Stimulated activated CD4-positive, alpha-beta T cell treated with anti-CD3 and anti-CD28 coated beads, Interleukin-15, amount 100 ng/mL, for 1 hour (primary cell): ENCODE measurements around the gene KCNC4.

Experiments used
- DNase-seq, 2 donors: peaks; one replicate each; pipeline ENCODE4 v3.0.0-alpha.2; 2020; ENCODE audit warnings: low read depth in 1 of 2, low spot score in 1 of 2

KCNC4 gene

DNA sequence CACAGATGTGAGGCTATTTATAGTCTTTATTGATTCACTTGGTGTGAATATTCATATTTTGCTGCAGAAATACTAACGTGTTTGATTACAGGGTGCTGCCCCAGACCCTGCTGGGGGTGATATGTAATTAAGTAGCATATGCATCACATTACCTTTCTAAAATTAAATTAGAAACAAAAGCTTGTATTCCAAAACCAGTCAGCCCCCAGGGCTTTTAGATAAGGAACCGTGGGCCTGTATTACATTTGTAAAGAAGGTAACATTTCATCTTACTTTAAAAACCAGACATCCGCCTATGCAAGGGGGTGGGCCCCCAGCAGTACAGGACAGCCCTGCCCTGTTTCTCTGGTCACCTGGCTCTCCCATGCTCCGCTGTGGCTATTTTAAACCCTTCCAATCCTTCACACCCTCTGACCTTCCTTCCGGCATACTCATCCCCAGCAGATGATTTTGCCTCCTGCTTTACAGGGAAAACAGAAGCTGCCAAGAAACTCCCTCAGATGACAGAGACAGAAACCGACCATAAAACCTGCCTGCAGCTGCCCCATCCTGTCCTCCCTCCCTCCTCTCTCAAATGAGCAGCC lies 22.0 kb upstream of the KCNC4 start:
- no peak for DNase-seq

DNA sequence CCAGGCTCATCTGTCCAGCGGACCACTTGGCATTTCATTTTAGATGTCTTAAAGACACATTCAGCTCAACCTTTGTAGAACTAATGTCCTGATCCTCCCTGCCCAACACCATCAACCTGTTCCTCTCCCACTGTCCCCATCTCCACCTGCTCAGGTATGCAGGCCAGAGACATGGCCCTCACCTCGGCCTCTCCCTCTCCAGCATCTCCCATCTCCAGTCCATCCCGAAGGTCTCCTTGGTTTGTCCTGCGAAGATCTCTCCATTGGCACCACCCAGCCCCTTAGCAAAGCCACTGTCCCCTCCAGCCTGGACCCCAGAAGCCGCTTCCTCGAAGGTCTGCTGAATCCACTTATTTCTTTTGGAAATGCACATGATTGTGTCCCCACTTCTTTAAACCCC lies 20.9 kb upstream of the KCNC4 start:
- DNase-seq, result no peak

DNA sequence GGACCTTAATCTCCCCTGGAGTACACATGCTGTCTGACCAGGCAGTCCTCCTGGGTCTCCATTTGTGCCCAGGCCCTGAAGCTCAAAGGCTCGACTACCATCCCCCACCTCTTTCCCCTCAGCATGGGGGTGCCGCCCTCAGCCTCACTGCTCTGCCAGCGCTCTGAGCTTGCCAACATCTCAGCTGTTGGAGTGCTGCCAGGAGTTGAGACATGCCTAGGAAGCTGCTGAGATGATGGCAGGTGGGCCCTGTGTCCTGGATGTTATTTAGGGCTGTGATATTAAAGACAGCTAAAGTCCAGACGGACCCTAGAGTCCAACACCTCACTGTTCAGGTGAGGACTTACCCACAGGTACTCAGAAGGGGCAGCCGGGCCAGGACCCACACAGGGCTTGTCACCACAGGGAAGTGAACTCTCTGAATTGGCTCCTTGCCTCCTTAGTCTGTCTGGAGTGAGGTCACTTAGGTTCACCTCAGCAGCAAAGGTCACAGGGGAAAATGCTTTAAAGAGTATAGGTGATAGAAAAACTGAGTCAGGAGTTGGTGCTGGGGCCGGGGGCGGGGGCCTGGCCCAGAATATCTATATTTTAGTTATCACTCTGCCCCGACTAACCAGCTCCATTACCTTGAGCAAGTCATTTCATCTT lies 19.7 kb upstream of the KCNC4 start:
- no peak for DNase-seq

DNA sequence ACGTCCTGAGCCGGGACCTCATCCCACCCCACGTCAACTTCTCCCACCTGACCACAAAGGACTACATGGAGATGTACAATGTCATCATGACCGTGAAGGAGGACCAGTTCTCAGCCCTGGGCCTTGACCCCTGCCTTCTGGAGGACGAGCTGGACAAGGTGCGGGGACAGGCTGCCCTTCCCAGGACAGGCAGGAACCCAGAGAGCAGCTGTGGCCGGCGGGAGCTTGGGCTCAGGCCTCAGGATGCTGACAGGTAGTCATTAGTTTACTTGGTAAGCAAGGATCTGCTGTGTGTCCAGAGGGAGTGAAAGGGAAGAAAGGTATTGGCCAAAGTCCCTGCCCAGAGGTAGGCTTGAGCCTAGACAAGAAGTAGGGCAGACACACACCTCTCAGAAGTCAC lies 17.6 kb upstream of the KCNC4 start:
- no peak for DNase-seq

DNA sequence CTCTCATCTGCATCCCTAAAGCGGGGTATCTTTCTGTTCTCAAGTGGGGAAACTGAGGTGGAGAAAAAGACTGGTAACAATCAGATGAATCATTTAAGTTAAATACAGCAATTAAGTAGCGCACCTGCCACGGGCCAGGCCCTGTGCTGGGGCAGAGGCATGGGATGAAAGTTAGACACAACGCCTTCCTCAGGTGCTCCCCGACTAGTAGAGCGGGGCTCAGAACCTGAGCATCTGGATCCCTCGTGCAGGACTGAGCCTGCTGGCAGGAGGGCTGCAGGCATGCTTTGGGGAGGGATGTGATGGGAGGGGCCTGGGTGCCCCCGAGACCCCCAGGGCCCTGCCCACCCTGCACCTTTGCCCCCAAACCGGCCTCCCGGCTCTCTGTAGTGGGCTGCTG lies 14.9 kb upstream of the KCNC4 start:
- DNase-seq, result no peak

DNA sequence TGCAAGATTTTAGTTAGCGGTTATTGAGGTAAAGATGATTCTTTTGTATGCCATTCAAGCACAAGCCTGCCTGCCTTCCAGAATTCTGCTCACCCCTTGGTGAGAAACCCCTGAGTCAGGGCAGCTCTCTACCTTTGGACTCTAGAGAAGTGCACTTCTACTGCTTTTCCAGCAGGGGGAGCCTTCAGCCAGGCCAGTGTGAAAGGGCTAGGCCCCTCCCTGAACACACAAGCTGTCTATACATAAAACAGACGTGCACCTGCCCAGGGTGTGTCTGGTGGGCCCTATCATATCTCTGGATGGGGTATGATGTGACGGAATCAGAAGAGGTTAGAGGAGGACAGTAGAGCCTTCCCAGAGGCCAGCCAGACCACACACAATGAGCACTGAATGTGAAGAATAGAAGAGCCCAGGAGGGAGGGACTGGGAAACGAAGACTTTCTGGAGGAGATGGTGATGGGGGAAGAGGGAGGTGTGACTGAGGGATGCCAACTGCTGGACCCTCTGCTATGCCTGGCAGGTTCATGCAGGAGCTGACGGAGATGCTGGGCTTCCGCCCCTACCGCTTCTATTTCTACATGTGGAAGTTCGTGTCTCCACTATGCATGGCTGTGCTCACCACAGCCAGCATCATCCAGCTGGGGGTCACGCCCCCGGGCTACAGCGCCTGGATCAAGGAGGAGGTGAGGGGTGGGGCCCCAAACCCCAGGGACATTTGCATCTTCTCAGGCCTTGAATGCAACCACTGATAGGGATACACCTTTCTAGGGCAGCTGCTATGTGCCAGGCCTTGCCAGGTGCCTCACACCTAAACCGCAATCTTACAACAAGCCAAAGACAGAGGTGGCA lies 13.0 kb upstream of the KCNC4 start:
- peak in 1 of 2 donors; percentile 16 for DNase-seq

DNA sequence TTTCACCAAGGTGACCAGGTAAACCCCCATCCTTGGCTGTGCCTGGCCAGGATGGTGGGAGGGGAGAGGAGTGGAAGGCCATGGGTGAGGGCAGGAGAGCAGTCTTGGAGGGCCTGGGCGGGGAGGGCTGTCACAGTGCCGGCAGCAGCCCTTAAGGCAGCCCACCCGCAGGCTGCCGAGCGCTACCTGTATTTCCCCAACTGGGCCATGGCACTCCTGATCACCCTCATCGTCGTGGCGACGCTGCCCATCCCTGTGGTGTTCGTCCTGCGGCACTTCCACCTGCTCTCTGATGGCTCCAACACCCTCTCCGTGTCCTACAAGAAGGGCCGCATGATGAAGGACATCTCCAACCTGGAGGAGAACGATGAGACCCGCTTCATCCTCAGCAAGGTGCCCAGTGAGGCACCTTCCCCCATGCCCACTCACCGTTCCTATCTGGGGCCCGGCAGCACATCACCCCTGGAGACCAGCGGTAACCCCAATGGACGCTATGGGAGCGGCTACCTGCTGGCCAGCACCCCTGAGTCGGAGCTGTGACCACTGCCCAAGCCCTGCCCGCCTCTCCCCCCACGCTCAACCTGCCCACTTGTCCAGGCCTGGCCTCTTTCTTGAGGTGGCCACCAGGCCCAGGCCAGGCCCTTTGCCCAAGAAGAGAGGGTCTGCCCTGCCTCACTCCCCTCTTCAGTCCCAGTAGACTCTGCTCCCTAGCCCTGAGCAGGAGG lies 12.0 kb upstream of the KCNC4 start:
- no peak for DNase-seq

DNA sequence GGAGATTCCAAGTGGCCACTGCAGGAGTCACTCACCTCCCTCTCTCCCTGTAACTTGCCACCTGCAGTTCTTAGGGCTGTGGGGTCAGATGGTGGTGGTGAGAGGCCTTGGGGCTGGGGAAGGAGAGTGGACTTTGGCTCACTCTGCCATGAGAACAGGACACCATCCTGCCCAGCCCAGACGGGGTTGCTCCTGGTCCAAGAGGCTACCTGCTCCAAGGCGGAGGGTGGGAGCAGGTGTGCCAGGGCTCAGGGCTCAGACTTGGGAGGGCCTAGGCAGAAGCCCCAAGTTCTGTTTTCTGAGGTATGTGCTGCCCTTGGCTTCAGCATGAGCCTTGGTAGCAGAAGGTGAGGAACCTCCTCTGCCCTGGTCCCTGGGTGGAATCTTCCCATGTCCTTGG lies 11.4 kb upstream of the KCNC4 start:
- no peak for DNase-seq

DNA sequence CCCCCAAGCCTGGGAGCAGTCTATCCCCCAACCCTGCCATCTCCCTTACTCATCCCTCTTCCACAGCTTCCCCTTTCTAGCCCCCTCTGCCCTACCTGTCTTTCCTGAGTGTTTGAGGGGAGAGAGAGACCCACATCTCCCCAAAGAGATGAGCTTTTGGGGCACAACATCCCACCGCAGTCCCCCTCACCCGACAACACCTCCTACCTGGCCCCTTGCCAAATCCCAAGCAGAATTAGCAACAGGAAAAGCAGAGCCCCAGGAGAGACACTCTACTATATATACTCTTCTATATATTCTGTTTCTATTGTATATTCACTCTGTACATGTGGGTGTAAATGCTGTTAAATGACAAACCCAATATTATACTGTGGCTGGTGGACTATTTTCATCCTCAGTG lies 9.9 kb upstream of the KCNC4 start:
- no peak for DNase-seq

DNA sequence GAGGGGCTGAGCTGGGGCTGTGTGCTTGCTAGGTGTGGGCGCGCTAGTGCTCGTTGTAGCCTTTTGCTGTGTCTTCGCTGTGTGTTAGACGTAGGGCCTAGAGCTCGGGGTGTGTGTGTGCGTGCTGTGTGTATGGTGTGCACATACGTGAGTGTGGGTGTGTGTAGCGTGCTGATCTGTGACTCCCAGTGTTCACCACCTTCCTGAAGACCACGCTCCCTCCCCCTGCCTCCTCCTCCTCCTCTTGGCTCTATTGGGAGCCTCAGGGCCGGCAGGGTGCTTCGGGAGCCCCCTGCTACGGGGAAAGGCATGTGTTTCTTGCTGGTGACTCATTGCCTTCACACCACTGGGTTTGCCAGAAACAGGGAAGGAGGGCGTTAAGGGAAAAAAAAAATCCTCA lies 9.4 kb upstream of the KCNC4 start:
- no peak for DNase-seq

DNA sequence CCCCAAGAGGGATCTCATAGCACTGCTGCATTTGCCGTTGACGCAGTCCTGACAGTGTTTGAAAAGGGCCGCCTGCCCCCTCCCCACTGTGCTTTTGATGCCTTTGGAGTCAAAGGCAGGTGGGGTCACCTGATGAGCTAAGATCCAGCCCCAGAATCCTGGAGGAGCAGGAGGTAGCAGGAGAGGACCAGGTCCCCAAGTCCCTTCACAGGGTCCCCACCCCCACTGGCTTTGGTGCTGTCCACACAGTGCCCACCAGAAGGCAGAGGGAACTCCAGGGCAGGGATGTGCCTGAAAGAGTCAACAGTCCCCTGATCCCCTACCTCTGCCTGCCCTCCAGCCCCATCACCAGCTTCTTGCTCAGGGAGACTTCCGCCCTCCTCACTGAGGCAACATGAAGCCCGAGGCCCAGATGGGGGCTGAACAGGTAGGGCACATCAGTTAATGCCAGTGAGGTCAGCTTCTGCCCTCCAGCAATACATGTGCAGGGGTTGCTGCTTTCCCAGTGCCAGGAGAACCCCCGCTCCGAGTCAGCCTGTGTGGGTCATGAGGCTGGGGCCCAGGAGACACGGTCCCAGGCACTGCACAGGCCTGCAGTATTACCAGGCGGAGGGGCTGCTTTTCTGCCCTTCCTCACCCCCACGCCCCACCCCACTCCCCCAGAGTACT lies 8.8 kb upstream of the KCNC4 start:
- DNase-seq, result no peak

DNA sequence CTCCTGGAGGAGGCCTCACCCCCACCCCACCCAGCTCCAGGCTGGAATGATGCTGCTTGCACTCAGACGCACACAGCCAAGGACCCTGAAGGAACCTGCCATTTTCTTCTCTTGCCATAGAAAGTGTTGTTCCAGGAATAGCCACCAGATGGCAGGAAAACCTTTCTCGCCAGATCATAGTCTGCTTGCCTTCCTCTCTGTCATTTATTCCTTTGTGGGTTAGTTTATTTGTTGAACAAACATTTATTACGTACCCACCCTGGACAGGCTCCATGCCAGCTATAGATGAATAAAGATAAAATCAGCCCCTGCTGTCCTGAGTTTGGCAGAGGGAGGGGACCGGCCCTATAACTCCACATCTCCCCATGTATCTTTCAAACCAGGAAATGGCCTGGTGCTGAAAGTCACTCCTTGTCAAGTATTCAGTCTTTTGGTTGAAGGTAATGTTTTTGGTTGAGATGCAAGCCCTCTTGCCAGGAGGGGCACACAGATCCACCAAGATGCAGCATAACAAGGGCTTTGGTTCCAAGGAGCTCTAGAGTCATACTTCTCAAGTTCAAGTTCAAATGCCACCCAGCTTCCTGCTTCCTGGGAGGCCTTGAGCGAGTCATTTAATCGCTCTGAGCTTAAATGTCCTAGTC lies 7.0 kb upstream of the KCNC4 start:
- DNase-seq, result peak in 1 of 2 donors; percentile 40

DNA sequence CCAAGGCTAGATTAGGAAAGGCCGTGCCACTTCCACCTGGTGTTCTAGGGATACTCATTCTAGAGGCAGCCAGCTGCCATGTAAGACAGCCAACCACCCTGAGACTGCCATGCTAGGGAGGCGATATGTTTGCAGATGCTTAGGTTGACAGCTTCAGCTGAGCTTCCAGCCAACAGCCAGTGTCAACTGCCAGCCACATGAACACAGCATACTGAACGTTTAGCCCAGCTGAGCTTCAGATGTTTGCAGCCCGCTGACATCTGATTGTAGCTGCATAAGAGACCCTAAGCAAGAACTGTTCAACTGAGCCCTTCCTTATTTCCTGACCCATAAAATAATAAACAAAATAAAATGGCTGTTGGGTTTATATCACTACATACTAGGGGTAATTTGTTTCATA lies 5.0 kb upstream of the KCNC4 start:
- no peak for DNase-seq

DNA sequence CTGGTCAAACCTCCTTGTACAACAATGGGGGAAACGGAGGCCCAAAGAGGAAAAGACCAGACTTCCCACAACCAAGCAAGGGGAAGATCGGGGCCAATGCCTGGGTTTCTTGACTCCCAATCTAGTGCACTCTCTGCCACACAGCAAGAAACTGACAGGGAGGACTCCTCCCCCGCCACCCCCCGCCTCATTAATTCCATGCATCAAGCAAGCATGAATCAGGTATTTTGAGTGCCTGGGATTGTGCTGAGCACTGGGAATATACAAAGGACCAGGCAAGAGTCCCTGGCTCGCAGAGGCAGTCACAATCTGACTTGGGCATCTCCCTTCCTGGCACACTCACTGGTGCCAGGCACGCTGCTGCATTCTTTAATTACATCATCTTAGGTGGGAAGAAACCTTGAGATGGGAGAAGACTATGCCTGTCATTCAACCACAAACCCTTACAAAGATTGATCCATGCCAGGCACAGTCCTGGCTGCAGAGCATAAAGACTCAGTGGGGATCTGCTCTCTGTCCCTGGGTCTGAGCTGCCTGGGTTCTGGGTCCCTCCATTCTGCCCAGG lies 4.4 kb upstream of the KCNC4 start:
- DNase-seq, result no peak

DNA sequence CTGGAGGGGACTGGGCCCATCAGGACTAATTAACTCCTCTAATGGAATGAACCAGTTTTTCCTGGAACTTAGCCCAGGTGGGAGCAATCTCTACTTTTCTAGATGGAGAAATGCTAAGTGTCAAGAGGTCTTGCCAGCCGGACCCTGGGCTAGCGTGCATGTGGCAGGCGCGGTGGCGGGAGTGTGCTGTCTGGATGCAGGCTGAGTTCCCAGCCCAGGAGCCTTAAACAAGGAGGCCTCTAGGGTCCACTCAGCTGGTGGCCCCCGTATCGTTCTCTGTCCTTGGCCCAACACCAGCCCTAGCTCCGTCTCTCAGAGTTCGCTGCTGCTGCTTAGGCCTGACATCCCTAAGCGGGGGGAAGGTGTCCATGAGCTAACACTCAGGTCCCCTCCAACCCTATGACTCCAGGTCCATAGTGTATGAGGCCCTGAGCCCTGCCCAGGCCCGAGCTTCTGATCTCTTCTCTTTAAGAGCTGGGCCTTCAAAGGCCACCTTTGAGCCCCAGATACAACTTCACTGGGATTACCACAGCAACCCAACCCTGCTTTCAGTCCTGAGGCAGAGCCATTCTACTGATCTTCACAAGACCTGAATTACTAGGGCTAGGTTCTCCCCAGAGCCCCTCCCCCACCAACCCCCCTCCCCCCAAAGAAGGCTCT lies 3.7 kb upstream of the KCNC4 start:
- DNase-seq, result no peak

DNA sequence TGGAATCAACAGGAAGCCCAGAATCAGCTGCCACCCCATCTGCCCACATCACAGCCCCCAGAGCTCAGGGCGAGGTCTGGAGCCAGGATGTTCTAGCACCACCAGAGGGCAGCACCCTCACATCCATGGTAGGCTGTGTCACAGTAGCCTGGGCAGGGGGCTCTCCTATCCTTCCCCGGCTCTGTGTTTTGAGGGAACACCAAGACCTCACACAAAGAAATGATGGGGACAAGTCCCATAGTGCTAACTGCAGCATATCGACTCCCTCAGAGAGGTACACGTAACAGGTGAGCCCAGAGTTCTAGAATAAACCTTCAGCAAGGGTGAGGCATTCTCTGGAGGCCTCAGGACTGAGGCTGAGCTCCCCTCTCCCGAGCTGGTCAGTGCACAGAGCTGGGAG lies 2.3 kb upstream of the KCNC4 start:
- DNase-seq, result peak; percentile 53 to 62

DNA sequence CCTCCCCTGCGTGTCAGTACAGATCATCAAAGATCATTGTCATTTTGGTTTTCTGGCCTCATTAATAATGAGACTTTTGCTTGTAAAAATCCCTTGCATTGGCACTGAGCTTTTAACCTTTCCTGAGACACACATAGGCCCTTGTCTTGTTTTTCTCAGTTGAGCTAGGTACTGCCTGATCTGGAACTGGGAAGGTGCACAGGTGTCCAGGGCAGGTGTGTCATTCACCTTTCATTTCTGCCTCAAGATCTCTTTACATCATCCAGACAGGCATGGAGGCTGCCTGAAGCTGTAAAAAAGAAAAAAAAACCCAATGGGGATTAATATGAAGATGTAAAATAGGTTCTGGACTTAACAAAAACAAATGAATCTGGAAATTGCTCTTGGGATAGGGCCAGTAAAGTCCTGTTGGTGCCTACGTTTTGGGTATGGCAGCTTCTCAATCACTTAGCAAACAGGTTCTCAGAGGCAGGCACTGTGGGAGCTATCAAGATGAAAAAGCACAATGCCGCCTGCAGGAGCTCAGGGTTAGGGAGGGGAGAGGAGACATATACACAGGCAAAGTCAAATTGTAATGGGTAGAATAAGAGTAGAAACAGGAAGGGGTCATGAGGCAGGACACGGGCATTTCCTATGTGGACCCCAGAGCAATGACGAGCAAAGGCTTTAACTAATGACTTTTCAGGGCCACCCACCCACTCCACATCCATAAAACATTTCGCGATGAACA lies 1.0 kb upstream of the KCNC4 start:
- DNase-seq, result no peak

DNA sequence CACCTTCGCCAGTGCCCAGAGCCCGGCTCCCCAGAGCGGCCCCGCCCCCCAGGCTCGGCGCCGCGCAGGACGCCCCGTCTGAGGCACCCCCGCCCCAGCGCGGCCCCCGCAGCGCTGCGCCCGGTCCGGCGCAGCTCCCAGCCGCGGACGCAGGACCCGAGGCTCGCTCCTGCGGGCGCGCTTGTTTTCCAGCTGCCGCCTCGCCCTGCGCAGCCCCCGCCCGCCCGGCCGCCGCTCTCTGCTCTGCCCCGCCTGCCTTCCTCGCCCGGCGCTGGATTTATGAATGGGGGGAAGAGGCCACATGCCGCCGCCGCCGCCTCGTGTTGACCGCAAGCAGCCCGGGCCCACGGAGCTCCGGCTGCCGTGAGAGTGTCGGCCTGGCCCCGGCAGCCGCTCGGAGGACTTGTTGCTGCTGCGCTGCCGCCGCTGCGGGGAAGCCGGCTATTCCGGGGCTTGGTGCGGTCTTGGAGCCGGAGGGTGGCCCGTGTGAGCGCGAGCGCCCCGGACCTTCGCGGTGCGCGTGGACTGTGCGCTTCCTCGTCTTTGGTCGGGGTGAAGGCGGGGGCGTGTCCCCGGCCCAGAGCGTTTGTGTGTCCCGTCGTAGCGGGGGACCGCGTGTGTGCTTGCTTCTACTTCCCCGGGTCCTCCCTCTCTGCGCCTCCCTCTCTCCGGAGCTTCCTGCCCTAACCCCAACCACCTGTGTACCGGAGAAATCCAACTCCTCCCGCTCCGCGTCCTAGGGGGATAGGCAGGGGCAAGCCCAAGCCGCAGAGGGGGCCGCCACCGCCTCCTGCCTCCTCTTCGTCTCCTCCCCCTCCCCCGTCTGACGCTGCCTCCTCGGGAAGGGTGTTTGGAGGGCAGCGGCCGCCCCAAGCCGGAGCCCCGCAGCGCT lies 736 bp downstream of the KCNC4 start:
- peak; percentile 31 to 33 for DNase-seq
